ENCODE results near the gene DGCR6. TPM values are rescaled to one million over a fixed set of nuclear protein-coding genes. Genes with fewer than 3 reads are reported as not detected.

The DGCR6 gene
- total RNA-seq, result 1.00 and 2.1 TPM in 2 replicates

DNA sequence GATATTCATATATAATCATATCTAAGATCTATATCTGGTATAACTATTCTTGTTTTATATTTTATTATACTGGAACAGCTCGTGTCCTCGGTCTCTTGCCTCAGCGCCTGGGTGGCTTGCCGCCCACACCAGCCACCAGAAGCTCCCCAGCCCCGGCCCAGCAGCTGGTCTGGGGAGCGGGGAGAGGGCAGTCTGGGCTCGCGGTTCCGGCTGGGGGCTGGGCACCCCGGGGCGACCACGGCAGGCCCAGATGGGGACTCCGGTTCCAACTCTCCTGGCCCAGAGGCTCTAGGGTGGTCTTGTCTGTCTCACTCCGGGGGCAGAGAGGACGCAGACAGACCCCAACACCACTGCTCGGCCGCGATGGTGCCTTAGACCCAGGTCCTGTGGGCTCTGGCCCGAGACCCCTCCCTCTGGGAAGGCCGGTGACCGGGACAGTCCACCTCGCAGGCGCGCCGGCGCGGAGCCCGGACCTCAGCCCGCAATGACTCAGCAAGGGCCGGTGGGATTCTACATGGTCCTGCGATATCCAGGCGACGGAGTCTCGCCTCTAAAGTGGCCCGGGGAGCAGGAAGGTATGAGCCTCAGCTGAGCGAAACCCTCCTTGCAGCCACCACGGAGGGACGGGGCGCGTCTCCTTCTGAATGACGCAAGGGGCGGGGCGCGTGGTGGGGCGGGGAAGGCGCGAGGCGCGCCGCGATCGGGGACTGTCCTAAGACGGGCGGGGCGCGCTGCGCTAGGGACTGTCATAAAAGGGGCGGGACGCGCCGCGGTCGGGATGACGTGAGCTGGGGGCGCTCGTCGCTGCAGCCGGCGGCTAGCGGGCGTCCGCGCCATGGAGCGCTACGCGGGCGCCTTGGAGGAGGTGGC, at the start of gene DGCR6:
Gene DGCR6, plus strand, starts transcription at position 781 of the 870 bp plus-strand sequence. Its CDS starts 55 bp downstream, at position 836.

DNA sequence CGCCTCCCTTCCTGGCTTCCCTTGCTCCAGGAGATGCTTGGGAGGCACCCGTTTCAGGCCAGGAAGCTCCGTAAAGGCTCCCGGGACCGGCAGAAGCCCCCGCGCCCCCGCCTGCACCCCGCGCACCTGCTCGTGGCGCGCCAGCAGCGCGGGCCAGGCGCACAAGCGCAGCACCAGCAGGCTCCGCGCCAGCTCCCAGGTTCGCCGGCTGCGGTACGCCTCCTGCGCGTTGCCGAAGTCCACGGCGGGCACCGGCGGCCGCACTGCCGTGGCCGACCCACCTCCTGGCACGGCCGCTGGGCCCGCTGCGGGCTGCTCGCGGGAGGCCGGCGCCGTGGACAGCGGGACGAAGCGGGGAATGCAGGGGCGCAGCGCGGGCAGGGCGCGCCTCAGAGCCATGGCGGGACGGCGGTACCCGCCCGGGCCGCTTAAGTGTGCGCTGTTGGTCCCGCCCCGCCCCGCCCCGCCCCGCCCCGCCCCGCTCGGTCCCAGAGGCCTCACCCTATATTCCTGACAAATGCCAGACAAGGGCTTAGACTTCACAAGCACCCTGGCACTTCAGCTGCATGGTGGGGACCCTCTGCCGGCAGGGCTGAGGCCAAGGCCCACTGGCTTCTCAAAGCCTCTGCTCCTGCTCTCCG, 29.9 kb downstream of the DGCR6 start, which contains the start of gene PRODH:
Gene PRODH, minus strand, starts transcription at position 405 of the 641 bp plus-strand sequence. Its CDS starts 6 bp downstream, at position 399.

Other genes starting within 250 kb of the DGCR6 start
- 6.2 and 9.4 TPM in 2 replicates for gene PRODH, start 30.0 kb downstream of the DGCR6 start, total RNA-seq
- 64.9 and 90.3 TPM in 2 replicates for gene DGCR2, start 216.1 kb downstream of the DGCR6 start, total RNA-seq
- under 0.01 TPM in 1 of 2 replicates, not detected in the other for gene TSSK2, start 225.0 kb downstream of the DGCR6 start, total RNA-seq
- 7.9 and 11.7 TPM in 2 replicates for gene ESS2, start 238.3 kb downstream of the DGCR6 start, total RNA-seq
- gene GSC2, start 244.0 kb downstream of the DGCR6 start, total RNA-seq, result not detected in 2 replicates

Data from nasal cavity respiratory epithelium epithelial cell of viscerocranial mucosa (primary cell).